SU-DHL-6 (cell line): ENCODE data around the gene CAP1.

Experiments used
- H2AFZ ChIP-seq: fragments of 200-600 bp; sonication (generic); 2 replicates; pipeline ENCODE4 v1.6.1; 2014; ENCODE audit warnings: low read depth, mild to moderate bottlenecking, moderate library complexity, mixed read lengths, antibody characterized with exemption, low read length; ENCODE audit not compliant: severe bottlenecking
- H3F3A ChIP-seq: fragments of 200-600 bp; shearing (Covaris generic); 2 replicates; pipeline ENCODE4 v1.6.0; 2016; ENCODE audit warnings: antibody characterized with exemption, mild to moderate bottlenecking; ENCODE audit not compliant: insufficient read depth
- H3K27ac ChIP-seq: fragments of 200-600 bp; sonication (generic); 2 replicates; pipeline ENCODE4 v1.5.1; 2016; ENCODE audit warnings: low read depth, mild to moderate bottlenecking, low read length, moderate library complexity, mixed read lengths
- H3K27me3 ChIP-seq: fragments of 200-600 bp; sonication (generic), shearing (Covaris generic); 2 replicates; pipeline ENCODE4 v1.6.0; 2014; ENCODE audit warnings: mild to moderate bottlenecking, low read length
- H3K36me3 ChIP-seq: fragments of 200-600 bp; sonication (generic); 2 replicates; pipeline ENCODE4 v1.6.1; 2014; ENCODE audit warnings: mild to moderate bottlenecking, low read length, mixed read lengths
- H3K4me2 ChIP-seq: fragments of 300-600, 200-600 bp; shearing (Covaris generic), sonication (generic); 2 replicates; pipeline ENCODE4 v1.6.0; 2014; ENCODE audit warnings: low read length, low read depth, mild to moderate bottlenecking; ENCODE audit not compliant: poor library complexity, severe bottlenecking
- H3K4me3 ChIP-seq: fragments of 200-600 bp; sonication (generic); 2 replicates; pipeline ENCODE4 v1.5.1; 2014; ENCODE audit warnings: antibody characterized with exemption, low read length, mild to moderate bottlenecking, mixed read lengths; ENCODE audit not compliant: insufficient read depth, poor library complexity, severe bottlenecking
- H3K79me2 ChIP-seq: fragments of 200-600 bp; sonication (generic); 2 replicates; pipeline ENCODE4 v1.6.1; 2014; ENCODE audit warnings: mild to moderate bottlenecking, low read length, moderate library complexity; ENCODE audit not compliant: insufficient read depth
- H3K9ac ChIP-seq: fragments of 200-600 bp; sonication (generic); 2 replicates; pipeline ENCODE4 v1.7.0; 2014; ENCODE audit warnings: mild to moderate bottlenecking, low read length
- H3K9me2 ChIP-seq: fragments of 200-600 bp; sonication (generic); replicated peaks from 2 replicates; pipeline ENCODE4 v1.6.1; 2014; ENCODE audit warnings: low read length; ENCODE audit not compliant: insufficient read depth
- H3K9me3 ChIP-seq: fragments of 200-600 bp; sonication (generic); 2 replicates; pipeline ENCODE4 v1.6.1; 2014; ENCODE audit warnings: low read length, mixed read lengths; ENCODE audit not compliant: insufficient read depth
- H4K20me1 ChIP-seq: fragments of 200-600 bp; sonication (generic); 2 replicates; pipeline ENCODE4 v1.6.1; 2014; ENCODE audit warnings: low read depth, mild to moderate bottlenecking, antibody characterized with exemption, low read length, moderate library complexity, mixed read lengths
- CTCF ChIP-seq: fragments of 200-600 bp; sonication (generic); IDR thresholded peaks from one replicate; pipeline ENCODE4 v1.5.1; 2017; ENCODE audit warnings: antibody characterized with exemption, mild to moderate bottlenecking, low read length, moderate library complexity; ENCODE audit not compliant: insufficient read depth, poor library complexity, severe bottlenecking
- EZH2phosphoT487 ChIP-seq: fragments of 200-600 bp; sonication (generic), shearing (Covaris generic); conservative IDR thresholded peaks from 2 replicates; pipeline ENCODE4 v1.6.1; 2018; ENCODE audit warnings: mild to moderate bottlenecking, antibody characterized with exemption, low read length, moderate library complexity, mixed read lengths

CAP1 gene

GRCh38 chr1:40047769-40048168, 7.2 kb downstream of the CAP1 start:
- Histone ChIP-seq H3F3A (peaks cover 6% of the 10 kb centered on the region; the same call in 1 of the 2 replicates), H3K4me2 (no peak overlapping the region), H3K27ac (no peak overlapping the region), H3K9ac (no peak overlapping the region), H3K4me3 (no peak overlapping the region), H2AFZ (no peak overlapping the region), H3K36me3 (peaks cover 8% of the 10 kb centered on the region; the same call in 1 of the 2 replicates), H3K27me3 (no peaks in the 10 kb centered on the region), H3K79me2 (peaks cover 98% of the 10 kb centered on the region), H4K20me1 (peaks cover 4% of the 10 kb centered on the region; the same call in 1 of the 2 replicates), H3K9me2 (no peaks in the 10 kb centered on the region), H3K9me3 (no peaks in the 10 kb centered on the region)
- TF ChIP-seq CTCF, result no peak
- TF ChIP-seq EZH2phosphoT487, result no peak

- Histone ChIP-seq H3F3A (no peaks in the 10 kb centered on the region), H3K36me3 (peaks cover 5% of the 10 kb centered on the region; the same call in 1 of the 2 replicates), H3K79me2 (peaks cover 97% of the 10 kb centered on the region), H3K27me3 (no peaks in the 10 kb centered on the region), H3K9ac (no peak overlapping the region), H3K4me2 (no peak overlapping the region), H3K27ac (no peak overlapping the region), H3K9me2 (no peaks in the 10 kb centered on the region), H4K20me1 (peaks cover 4% of the 10 kb centered on the region; the same call in 1 of the 2 replicates), H3K4me3 (no peak overlapping the region), H2AFZ (no peak overlapping the region), H3K9me3 (no peaks in the 10 kb centered on the region)
- TF ChIP-seq EZH2phosphoT487, result no peak
- TF ChIP-seq CTCF, result no peak
Observed at GRCh38 chr1:40049725-40050124, 9.2 kb downstream of the CAP1 start.

DNA sequence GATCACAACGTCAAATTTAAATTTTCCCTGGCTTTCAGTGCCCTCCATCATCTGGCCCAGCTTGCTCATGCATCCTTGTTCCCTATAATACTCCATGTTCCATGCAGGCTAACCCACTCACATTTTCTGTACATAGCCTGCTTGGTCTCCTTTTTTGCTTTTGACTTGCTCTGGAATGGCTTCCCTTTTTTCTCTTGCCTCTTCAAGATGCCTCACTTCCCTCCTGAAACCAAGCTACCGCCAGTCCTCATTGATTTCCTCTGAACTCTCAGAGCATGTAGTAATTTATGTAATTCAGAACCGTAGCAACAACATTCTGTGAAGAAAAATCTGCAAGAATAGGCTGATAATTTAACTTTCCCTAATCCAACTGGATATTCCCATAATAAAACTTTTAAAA, 10.3 kb downstream of the CAP1 start:
- Histone ChIP-seq H3K79me2 (peaks cover 96% of the 10 kb centered on the region), H4K20me1 (peaks cover 4% of the 10 kb centered on the region; the same call in 1 of the 2 replicates), H3K36me3 (peaks cover 5% of the 10 kb centered on the region; the same call in 1 of the 2 replicates), H3K4me2 (no peak overlapping the region), H3K27me3 (no peaks in the 10 kb centered on the region), H3K9me2 (no peaks in the 10 kb centered on the region), H3K4me3 (no peak overlapping the region), H3K9ac (no peak overlapping the region), H3K27ac (no peak overlapping the region), H3F3A (no peaks in the 10 kb centered on the region), H3K9me3 (no peaks in the 10 kb centered on the region), H2AFZ (no peak overlapping the region)
- TF ChIP-seq EZH2phosphoT487, result no peak
- no peak for TF ChIP-seq CTCF
